ENCODE results near the gene SPRR2E. TPM values are rescaled to one million over a fixed set of nuclear protein-coding genes. Genes with fewer than 3 reads are reported as not detected.
"Not testable (repeated sequence)": the region's sequence is repeated elsewhere in the genome, so short reads cannot be mapped to it uniquely, and the experiment has no call there.

The SPRR2E gene
- total and polyA plus RNA-seq, 2 donors from 2014 or later = not detected

DNA sequence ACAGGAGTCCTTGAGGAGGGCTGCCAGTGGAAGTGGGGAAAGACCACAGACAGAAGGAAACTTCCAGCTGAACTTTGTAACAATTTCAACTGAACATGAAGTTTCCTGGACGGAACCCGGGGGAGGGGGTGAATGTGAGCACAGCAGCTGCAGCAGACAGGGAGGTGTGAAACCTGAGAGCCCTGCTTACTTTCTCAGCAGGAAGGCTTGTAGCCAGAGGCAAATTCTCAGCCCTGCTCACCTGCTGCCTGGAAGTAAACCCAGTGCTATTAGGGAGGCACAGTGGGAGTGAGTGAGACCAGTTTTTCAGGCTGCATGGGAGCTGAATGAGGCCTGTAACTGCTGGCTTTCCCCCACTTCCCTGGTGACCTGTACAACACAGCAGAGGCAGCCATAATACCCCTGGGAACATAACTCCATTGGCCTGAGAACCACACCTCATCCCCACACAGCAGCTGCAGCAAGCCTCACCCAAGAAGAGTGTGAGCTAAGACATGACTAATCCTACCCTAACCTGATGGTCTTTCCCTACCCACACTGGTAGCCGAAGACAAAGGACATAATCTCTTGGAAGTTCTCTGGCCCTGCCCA, 28.6 kb upstream of the SPRR2E start:
- Histone ChIP-seq H3K4me3 (ENCODE audit: low read length in 3 of 3) (no peak overlapping the region), H3K36me3 (ENCODE audit: control insufficient read depth in 2 of 3, insufficient read depth in 3 of 3, low read length in 3 of 3) (no peaks in the 10 kb centered on the region), H3K9me3 (ENCODE audit: control insufficient read depth in 2 of 3, insufficient read depth in 1 of 3, low read length in 3 of 3) (no peaks in the 10 kb centered on the region), H3K4me1 (ENCODE audit: control insufficient read depth in 2 of 3, insufficient read depth in 2 of 3, low read depth in 1 of 3, low read length in 3 of 3) (peaks cover 0 to 2% (median 0%) of the 10 kb centered on the region in 3 donors), H3K9ac (ENCODE audit: low read length in 3 of 3) (no peak overlapping the region), H3K27me3 (ENCODE audit: control insufficient read depth, insufficient read depth, low read length) (no peaks in the 10 kb centered on the region), H3K27ac (ENCODE audit: low read depth in 2 of 2, low read length in 2 of 2) (no peak overlapping the region)
- TF ChIP-seq, protein P1, sequence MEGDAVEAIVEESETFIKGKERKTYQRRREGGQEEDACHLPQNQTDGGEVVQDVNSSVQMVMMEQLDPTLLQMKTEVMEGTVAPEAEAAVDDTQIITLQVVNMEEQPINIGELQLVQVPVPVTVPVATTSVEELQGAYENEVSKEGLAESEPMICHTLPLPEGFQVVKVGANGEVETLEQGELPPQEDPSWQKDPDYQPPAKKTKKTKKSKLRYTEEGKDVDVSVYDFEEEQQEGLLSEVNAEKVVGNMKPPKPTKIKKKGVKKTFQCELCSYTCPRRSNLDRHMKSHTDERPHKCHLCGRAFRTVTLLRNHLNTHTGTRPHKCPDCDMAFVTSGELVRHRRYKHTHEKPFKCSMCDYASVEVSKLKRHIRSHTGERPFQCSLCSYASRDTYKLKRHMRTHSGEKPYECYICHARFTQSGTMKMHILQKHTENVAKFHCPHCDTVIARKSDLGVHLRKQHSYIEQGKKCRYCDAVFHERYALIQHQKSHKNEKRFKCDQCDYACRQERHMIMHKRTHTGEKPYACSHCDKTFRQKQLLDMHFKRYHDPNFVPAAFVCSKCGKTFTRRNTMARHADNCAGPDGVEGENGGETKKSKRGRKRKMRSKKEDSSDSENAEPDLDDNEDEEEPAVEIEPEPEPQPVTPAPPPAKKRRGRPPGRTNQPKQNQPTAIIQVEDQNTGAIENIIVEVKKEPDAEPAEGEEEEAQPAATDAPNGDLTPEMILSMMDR (IDR thresholded peaks at IDR 0.05; ENCODE audit: borderline replicate concordance, extremely low read depth, insufficient read depth) = no peak
- FAIRE-seq (no peak), DNase-seq (peak in 4 of 5 donors; percentile 82 to 93 (median 88))
- intact Hi-C loops (cut with DNase I) = no loop called here

DNA sequence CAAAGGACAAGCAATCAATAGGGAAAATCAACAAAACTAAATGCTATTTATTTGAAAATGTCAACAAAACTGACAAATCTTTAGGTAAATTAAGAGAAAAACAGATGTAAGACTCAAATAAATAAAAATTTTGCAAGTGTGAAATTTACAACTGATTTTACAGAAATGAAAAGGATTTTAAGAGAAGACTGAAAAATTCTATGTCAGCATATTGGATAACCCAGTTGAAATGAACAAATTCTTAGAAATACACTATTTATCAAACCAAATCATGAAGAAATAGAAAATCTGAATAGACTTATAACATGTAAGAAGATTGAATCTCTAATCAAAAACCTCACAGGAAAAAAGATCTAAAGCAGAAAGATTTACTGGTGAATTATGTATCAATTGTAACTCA, 26.6 kb upstream of the SPRR2E start:
- Histone ChIP-seq H3K27ac (ENCODE audit: low read depth in 2 of 2, low read length in 2 of 2) (no peak overlapping the region), H3K27me3 (ENCODE audit: control insufficient read depth, insufficient read depth, low read length) (no peaks in the 10 kb centered on the region), H3K36me3 (ENCODE audit: control insufficient read depth in 2 of 3, insufficient read depth in 3 of 3, low read length in 3 of 3) (no peaks in the 10 kb centered on the region), H3K4me1 (ENCODE audit: control insufficient read depth in 2 of 3, insufficient read depth in 2 of 3, low read depth in 1 of 3, low read length in 3 of 3) (peaks cover 0 to 2% (median 0%) of the 10 kb centered on the region in 3 donors), H3K9ac (ENCODE audit: low read length in 3 of 3) (no peak overlapping the region), H3K9me3 (ENCODE audit: control insufficient read depth in 2 of 3, insufficient read depth in 1 of 3, low read length in 3 of 3) (no peaks in the 10 kb centered on the region), H3K4me3 (ENCODE audit: low read length in 3 of 3) (no peak overlapping the region)
- FAIRE-seq (no peak), DNase-seq (no peak)
- intact Hi-C loops (cut with DNase I) = no loop called here
- TF ChIP-seq, protein P1 (IDR thresholded peaks at IDR 0.05; ENCODE audit: borderline replicate concordance, extremely low read depth, insufficient read depth) = no peak

DNA sequence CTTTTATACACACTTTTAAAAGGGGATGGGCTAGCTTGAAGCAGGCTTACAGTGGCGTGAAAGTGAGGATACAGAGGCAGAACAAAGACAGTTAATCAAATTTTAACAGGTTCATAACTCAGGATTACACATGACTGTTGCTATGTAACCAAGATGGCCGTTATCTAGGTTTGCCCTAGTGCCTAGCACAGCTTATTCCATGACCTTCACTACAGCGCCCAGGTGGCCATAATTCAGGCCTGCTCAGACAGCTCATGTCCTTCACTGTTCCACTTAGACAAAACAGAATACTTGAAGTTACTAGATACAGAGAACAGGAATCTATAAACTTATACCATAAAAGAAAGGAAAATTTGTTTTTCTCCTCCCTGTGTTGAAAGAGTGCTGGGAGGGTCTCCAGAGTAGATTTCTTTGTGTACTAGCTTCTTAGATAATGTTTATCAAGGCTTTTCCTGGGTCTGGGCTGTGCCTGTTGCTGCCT, 25.2 kb upstream of the SPRR2E start:
- peak in 2 of 5 donors; percentile 5 to 6 for DNase-seq
- FAIRE-seq = no peak
- intact Hi-C loops (cut with DNase I) = no loop called here

DNA sequence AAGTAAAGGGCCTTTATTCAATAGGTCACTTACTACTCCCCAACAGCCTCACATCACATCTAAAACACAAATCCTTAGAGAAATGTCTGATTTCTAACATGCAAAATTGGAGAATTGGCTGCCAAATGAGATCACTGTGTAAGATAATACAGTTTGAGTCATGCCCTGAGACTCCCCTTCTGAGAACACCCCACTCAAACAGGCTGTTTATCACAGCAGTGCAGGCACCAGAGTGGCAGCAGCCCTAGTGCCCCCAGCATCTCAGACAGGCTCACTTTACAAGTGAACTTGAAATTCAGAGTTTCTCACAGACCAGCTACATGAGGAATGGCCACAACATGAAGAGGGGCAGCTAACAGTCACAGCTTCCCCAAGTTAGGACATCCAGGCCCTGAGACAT, 20.9 kb upstream of the SPRR2E start:
- H3K27ac ChIP-seq (ENCODE audit: low read depth in 2 of 2, low read length in 2 of 2); H3K9me3 ChIP-seq (ENCODE audit: control insufficient read depth in 2 of 3, insufficient read depth in 1 of 3, low read length in 3 of 3); H3K9ac ChIP-seq (ENCODE audit: low read length in 3 of 3); H3K4me1 ChIP-seq (ENCODE audit: control insufficient read depth in 2 of 3, insufficient read depth in 2 of 3, low read depth in 1 of 3, low read length in 3 of 3); H3K27me3 ChIP-seq (ENCODE audit: control insufficient read depth, insufficient read depth, low read length); intact Hi-C loops (cut with DNase I); FAIRE-seq; H3K4me3 ChIP-seq (ENCODE audit: low read length in 3 of 3); H3K36me3 ChIP-seq (ENCODE audit: control insufficient read depth in 2 of 3, insufficient read depth in 3 of 3, low read length in 3 of 3): not testable (repeated sequence)
- peak in 3 of 5 donors; percentile 26 to 38 (median 30) for DNase-seq

More for the DNA sequence above, 25.2 kb upstream of the SPRR2E start:
- Histone ChIP-seq H3K27me3 (ENCODE audit: control insufficient read depth, insufficient read depth, low read length) (no peaks in the 10 kb centered on the region), H3K27ac (ENCODE audit: low read depth in 2 of 2, low read length in 2 of 2) (no peak overlapping the region), H3K36me3 (ENCODE audit: control insufficient read depth in 2 of 3, insufficient read depth in 3 of 3, low read length in 3 of 3) (no peaks in the 10 kb centered on the region), H3K4me3 (ENCODE audit: low read length in 3 of 3) (no peak overlapping the region), H3K9me3 (ENCODE audit: control insufficient read depth in 2 of 3, insufficient read depth in 1 of 3, low read length in 3 of 3) (no peaks in the 10 kb centered on the region), H3K4me1 (ENCODE audit: control insufficient read depth in 2 of 3, insufficient read depth in 2 of 3, low read depth in 1 of 3, low read length in 3 of 3) (peaks cover 0 to 2% (median 0%) of the 10 kb centered on the region in 3 donors), H3K9ac (ENCODE audit: low read length in 3 of 3) (no peak overlapping the region)
- TF ChIP-seq, protein P1 (IDR thresholded peaks at IDR 0.05; ENCODE audit: borderline replicate concordance, extremely low read depth, insufficient read depth) = no peak

Data from kidney (tissue), 14 donors.